Brain microvascular endothelial cell (primary cell): ENCODE measurements around the gene SEC11A.

ENCODE experiments used
- DNase-seq: peaks from one replicate; pipeline ENCODE4 v3.0.0-alpha.2; 2020
- H3K27ac ChIP-seq: fragments of 250-450 bp; sonication (Bioruptor Pico); 2 replicates; pipeline ENCODE4 v1.5.1; 2020; ENCODE audit warnings: mild to moderate bottlenecking, moderate library complexity
- H3K27me3 ChIP-seq: fragments of 250-450 bp; sonication (Bioruptor Pico); replicated peaks from 2 replicates; pipeline ENCODE4 v1.5.1; 2020; ENCODE audit warnings: mild to moderate bottlenecking
- H3K36me3 ChIP-seq: fragments of 250-450 bp; sonication (Bioruptor Pico); replicated peaks from 2 replicates; pipeline ENCODE4 v1.5.1; 2020; ENCODE audit warnings: mild to moderate bottlenecking
- H3K4me3 ChIP-seq: 2 replicates; pipeline ENCODE4 v1.5.1; 2011; ENCODE audit warnings: low read depth, mild to moderate bottlenecking, control low read depth, low read length, moderate library complexity
- CTCF ChIP-seq: IDR thresholded peaks from 2 replicates; pipeline ENCODE4 v1.5.1; 2011; ENCODE audit warnings: low read depth, mild to moderate bottlenecking, moderate library complexity, low read length, control low read depth, inconsistent platforms; ENCODE audit errors: missing control alignments
- in situ Hi-C: cut with HindIII; loops from 2 replicates; pipeline ENCODE4 v1.10.0; 2017; ENCODE audit warnings: low sequenced_read_pairs, low pct_ligation_motif_present

The SEC11A gene

DNA sequence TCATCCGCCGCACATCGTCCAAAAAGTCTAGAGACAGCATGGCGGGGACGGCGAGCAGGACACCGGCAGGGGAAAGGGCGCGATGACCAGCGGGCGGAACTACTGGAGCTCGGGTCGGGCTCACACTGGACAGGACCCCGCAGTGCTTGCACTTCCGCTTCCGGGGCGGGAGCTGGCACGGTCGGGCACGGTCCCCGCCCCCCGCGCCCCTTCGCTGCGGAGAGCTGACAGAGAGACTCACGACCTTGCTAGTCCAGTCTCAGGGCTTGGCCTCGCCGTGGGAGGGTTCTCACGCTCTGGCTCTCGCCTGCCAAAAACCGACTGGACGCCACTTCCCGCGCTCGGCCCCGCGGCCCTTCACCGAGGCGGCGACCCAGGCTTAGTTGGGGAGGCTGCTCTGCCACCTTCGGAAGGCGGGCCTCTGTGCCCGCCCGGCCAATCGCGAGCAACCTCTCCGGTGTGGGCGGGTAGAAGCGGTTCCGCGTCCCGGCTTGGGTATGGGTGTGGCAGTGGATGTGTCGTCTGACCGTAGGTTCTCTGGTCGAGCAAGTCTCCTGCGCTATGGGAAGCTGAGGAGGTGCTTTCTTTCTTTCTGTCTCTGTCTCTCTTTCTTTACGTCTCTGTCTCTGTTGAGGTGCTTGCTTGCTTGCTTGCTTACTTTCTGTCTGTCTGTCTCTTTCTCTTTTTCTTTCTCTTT lies at the start of gene SEC11A:
Gene SEC11A, minus strand, starts transcription at position 104 of the 697 bp plus-strand sequence. Its CDS starts 64 bp downstream, at position 40.
- Histone ChIP-seq H3K36me3 (no peaks in the 10 kb centered on the region), H3K27ac (peak within 1 kb of the TSS; percentile 86), H3K4me3 (peak within 1 kb of the TSS; percentile 94), H3K27me3 (no peaks in the 10 kb centered on the region)
- in situ Hi-C loops = no loop called here
- TF ChIP-seq CTCF = no peak
- peak; percentile 92 for DNase-seq

- Histone ChIP-seq H3K36me3 (peaks cover 20% of the 10 kb centered on the region), H3K27ac (no peak overlapping the region), H3K27me3 (no peaks in the 10 kb centered on the region), H3K4me3 (no peak overlapping the region)
- TF ChIP-seq CTCF = no peak
- in situ Hi-C loops = no loop called here
- no peak for DNase-seq
Measured at GRCh38 chr15:84765675-84766074, 49.7 kb upstream of the SEC11A start.

- TF ChIP-seq CTCF = no peak
- in situ Hi-C loops = no loop called here
- H3K4me3 ChIP-seq = no peak overlapping the region
- H3K27ac ChIP-seq = no peak overlapping the region
- peaks cover 20% of the 10 kb centered on the region for H3K36me3 ChIP-seq
- no peak for DNase-seq
- no peaks in the 10 kb centered on the region for H3K27me3 ChIP-seq
Measured at GRCh38 chr15:84764989-84765388, 49.0 kb upstream of the SEC11A start.

DNA sequence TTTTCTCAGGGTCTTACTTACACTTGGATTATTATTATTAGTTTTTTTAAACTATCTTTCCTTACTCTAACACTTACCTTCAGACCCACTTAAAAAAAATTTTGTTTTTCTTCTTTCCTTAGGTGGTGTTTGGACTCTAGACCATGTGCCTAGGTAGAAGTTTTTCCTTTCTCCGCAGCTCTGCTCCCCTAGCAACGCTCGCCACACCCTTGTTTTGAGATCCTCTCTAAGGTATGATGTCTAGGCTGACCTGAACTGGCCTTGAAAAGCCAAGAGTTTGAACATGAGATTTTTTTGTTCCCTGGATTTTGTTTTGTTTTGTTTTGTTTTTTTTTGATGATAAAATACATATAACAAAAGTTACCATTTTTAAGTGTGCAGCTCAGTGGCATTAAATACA lies 48.6 kb upstream of the SEC11A start:
- Histone ChIP-seq H3K36me3 (peaks cover 20% of the 10 kb centered on the region), H3K27me3 (no peaks in the 10 kb centered on the region), H3K4me3 (no peak overlapping the region), H3K27ac (no peak overlapping the region)
- TF ChIP-seq CTCF = no peak
- DNase-seq = no peak
- in situ Hi-C loops = no loop called here

GRCh38 chr15:84762840-84763572 lies 47.1 kb upstream of the SEC11A start:
- DNase-seq = no peak
- Histone ChIP-seq H3K4me3 (no peak overlapping the region), H3K27ac (no peak overlapping the region), H3K36me3 (peaks cover 13% of the 10 kb centered on the region), H3K27me3 (no peaks in the 10 kb centered on the region)
- no peak for TF ChIP-seq CTCF
- in situ Hi-C loops = no loop called here
